ENCODE data around the gene ADPRH.

GRCh38 chr3:119637679-119638477 is 58.6 kb downstream of the ADPRH start:
- no peak for TF ChIP-seq CTCF (IDR thresholded peaks at IDR 0.05)
- no peak for TF ChIP-seq EZH2 (IDR thresholded peaks at IDR 0.05)
- TF ChIP-seq EZH2phosphoT487 (IDR thresholded peaks at IDR 0.05), result no peak

Measured in neural progenitor cell (in vitro differentiated cells).